ENCODE measurements around the gene BLID. TPM values are rescaled to one million over a fixed set of nuclear protein-coding genes. Genes with fewer than 3 reads are reported as not detected.

The BLID gene
- polyA plus RNA-seq, 1 donor: not detected

DNA sequence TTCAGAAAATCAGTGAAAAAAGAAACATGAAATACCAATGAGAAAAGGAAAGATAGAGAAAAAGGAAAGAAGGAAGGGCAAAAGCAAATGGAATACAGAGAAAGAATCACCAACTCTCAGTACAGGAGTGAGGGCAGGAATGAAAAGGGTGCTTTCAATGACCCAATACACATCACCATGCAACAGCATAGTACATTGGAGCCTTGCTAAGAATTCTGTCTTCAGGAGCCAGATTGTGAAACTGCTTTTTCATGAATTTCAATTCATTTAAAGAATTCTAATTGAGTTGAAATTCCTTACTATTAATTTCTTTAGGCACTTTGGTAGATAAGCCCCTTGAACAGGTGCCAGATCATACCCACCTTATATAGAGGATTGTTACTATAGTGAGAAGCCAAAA is 34.9 kb downstream of the BLID start:
- DNase-seq: no peak

GRCh38 chr11:122077459-122077858 is 38.6 kb downstream of the BLID start:
- DNase-seq: no peak

- no peak for DNase-seq
These were observed 39.4 kb downstream of the BLID start for GRCh38 chr11:122076512-122077120.

DNA sequence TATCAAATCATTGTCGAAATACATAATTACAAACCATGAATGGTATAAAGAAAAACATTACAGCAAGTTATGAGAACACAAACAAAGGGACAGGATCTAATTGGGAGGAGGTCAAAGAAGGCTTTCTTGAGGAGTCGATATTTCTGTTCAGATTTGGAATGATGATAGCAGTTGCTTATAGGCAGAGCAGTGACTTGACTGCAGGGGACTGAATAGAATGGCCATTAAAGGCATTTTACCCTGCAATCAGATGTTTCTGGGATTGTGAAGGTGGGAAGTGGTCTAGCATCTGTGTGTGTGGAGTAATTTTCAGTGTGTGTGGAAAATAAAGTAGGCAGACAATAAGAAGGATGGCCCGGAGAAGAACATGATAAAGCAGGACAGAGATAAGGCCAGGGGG is 41.0 kb downstream of the BLID start:
- DNase-seq: no peak

DNA sequence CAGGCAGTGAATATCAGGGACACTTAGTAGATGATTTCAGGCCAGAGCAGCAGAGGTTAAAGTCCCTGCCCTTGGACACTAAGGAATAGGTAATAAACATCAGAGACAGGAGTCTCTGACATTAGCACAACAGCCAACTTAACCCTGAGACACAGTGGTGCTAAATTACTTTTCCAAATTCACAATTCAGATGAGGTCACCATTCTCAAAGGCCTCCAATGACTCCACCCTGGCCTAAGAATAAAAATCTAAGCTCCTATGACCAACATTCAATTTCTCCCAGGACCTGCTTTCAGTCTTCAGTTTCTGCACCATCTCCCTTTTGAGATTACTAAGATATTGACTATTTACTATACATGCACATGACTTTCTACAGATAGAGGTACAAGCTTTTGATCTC is 42.0 kb downstream of the BLID start:
- no peak for DNase-seq

DNA sequence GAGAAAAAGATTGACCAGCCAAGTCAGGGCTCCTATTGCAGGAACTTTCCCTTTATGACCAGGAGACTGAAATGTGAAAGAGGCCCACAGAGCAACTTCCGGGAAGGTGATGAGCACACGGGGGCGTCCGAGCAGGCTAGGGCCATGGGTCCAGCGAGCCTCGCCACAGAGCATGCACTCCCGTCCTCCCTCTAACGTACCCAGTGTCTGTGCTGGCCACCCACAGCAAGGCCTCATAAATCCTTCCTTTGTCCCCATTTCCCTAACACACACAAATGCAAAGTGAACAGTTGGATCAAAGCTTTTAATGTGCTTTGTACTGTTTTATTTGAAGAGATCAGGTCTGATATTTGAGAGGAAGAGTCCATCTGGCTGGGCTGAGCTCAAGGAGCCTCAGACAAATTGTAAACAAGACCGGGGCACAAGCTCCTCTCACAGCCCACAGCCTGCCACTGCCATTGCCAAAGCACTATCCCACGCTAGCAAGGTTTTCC is 44.3 kb downstream of the BLID start:
- peak; percentile 19 for DNase-seq

DNA sequence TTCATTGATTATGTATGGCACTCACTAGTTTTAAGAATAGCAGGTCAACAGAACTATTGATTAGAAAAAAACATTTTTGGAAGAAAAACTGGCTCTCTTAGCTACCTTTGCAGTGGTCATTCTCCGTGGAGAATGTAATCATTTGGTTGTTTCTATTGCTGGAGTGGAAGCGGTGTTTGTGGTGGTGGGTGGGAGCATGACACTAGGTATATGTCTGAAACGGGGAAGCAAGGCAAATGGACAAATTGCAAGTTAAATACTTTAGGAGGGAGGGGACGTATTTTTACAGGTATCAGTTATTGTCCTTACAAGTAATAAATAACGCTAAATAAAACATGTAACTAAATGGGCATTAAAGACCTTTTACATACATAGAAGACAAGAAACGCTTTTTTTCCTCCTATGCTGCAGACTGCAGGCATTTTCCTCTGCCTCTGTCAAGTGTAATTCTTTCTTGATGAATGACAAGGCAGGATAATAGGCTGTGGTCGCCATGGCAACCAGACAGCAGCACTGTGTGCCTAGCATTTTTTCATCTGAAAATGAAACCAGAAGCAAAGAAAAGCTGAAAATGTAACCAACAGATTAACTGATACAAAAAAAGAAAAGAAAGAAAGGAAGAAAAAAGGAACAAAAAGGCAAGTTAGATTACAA is 46.2 kb downstream of the BLID start:
- peak; percentile 79 for DNase-seq

- no peak for DNase-seq
These were observed 47.2 kb downstream of the BLID start for GRCh38 chr11:122068837-122069236.

DNA sequence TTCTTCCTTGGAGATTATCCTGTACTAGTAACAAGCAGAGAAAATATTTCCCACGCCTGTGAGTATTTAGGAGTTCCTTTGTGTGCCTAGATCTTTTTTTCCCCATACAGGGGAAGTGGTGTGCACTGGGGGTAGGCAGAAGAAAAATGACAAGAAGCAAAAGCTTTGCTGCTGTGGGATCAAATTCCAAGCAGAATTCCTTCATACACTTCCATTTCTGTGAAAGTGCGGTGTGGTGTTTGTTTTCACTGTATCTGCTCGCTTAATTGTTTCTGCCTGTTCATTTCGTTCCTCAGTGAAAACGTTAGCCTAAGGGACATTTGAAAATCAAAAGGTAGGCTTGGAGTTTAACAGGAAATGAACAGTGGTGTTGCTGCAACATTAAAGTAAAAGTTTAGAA is 47.9 kb downstream of the BLID start:
- no peak for DNase-seq

Measured in left kidney (tissue), 2 donors.